SH-SY5Y (cell line): ENCODE measurements around the gene PLA2G4F.

Source experiments
- GATA2 ChIP-seq: IDR thresholded peaks from 2 replicates; pipeline ENCODE4 v1.6.1; 2011; ENCODE audit warnings: mild to moderate bottlenecking, low read depth, low read length
- GATA3 ChIP-seq: IDR thresholded peaks from 2 replicates; pipeline ENCODE4 v1.6.1; 2011; ENCODE audit warnings: low read depth, mild to moderate bottlenecking, low read length, moderate library complexity

- no peak for TF ChIP-seq GATA3
- TF ChIP-seq GATA2 = no peak
Observed at GRCh38 chr15:42133886-42134502, 22.4 kb downstream of the PLA2G4F start.
